ENCODE measurements around the gene OMP. TPM values are rescaled to one million over a fixed set of nuclear protein-coding genes. Genes with fewer than 3 reads are reported as not detected.

The OMP gene
- total RNA-seq, 1 experiment from 2014 or later, result 1.4 TPM

GRCh38 chr11:77079666-77080065 is 23.0 kb upstream of the OMP start:
- H4K20me1 ChIP-seq (ENCODE audit: insufficient read depth), result no peaks in the 10 kb centered on the region
- no peak for DNase-seq
- no peak for TF ChIP-seq EZH2 (IDR thresholded peaks at IDR 0.05; ENCODE audit: low read depth)
- CTCF ChIA-PET, result interaction anchor here (0.6 kb wide), 1 partner anchor 70 kb away, joined by 4 read pairs; no protein-coding TSS in a partner anchor
- no peaks in the 10 kb centered on the region for H3K36me3 ChIP-seq (ENCODE audit: low read depth)
- H2AFZ ChIP-seq, result no peak overlapping the region
- H3K4me1 ChIP-seq (replicated peaks; ENCODE audit: insufficient read depth), result peaks cover 15% of the 10 kb centered on the region
- H3K4me3 ChIP-seq, result no peak overlapping the region
- no peak overlapping the region for H3K4me2 ChIP-seq
- H3F3A ChIP-seq (ENCODE audit: insufficient read depth, low read depth), result no peaks in the 10 kb centered on the region
- no peak overlapping the region for H3K27ac ChIP-seq
- intact Hi-C loops (cut with micrococcal nuclease; ENCODE audit: unreplicated experiment), result no loop called here
- BruUV-seq (replicated peaks), result no TSS peak
- POLR2A ChIA-PET (ENCODE audit: unreplicated experiment), result no interaction called here
- peaks cover 4% of the 10 kb centered on the region; the same call in 1 of the 2 replicates for H3K9me3 ChIP-seq (ENCODE audit: insufficient read depth, low read depth)
- no peaks in the 10 kb centered on the region for H3K9me2 ChIP-seq (ENCODE audit: insufficient read depth)
- no peaks in the 10 kb centered on the region for H3K27me3 ChIP-seq (ENCODE audit: insufficient read depth, low read depth)
- H3K79me2 ChIP-seq (ENCODE audit: low read depth), result no peaks in the 10 kb centered on the region

- ChIA-PET CTCF (no interaction called here), POLR2A (ENCODE audit: unreplicated experiment) (no interaction called here)
- no peaks in the 10 kb centered on the region for H3K9me2 ChIP-seq (ENCODE audit: insufficient read depth)
- H3K27me3 ChIP-seq (ENCODE audit: insufficient read depth, low read depth), result no peaks in the 10 kb centered on the region
- TF ChIP-seq CTCF (conservative IDR thresholded peaks at IDR 0.05), result no peak
- TF ChIP-seq EZH2 (IDR thresholded peaks at IDR 0.05; ENCODE audit: low read depth), result no peak
- H3K27ac ChIP-seq, result no peak overlapping the region
- H4K20me1 ChIP-seq (ENCODE audit: insufficient read depth), result no peaks in the 10 kb centered on the region
- no peaks in the 10 kb centered on the region for H3F3A ChIP-seq (ENCODE audit: insufficient read depth, low read depth)
- no peaks in the 10 kb centered on the region for H3K79me2 ChIP-seq (ENCODE audit: low read depth)
- H3K36me3 ChIP-seq (ENCODE audit: low read depth), result no peaks in the 10 kb centered on the region
- no peak for DNase-seq
- no peak overlapping the region for H3K4me2 ChIP-seq
- no peak overlapping the region for H2AFZ ChIP-seq
- peaks cover 4% of the 10 kb centered on the region for H3K4me1 ChIP-seq (replicated peaks; ENCODE audit: insufficient read depth)
- H3K4me3 ChIP-seq, result no peak overlapping the region
- H3K9me3 ChIP-seq (ENCODE audit: insufficient read depth, low read depth), result peaks cover 4% of the 10 kb centered on the region; the same call in 1 of the 2 replicates
- BruUV-seq (replicated peaks), result no TSS peak
- intact Hi-C loops (cut with micrococcal nuclease; ENCODE audit: unreplicated experiment), result no loop called here
Measured at GRCh38 chr11:77080643-77081210, 21.9 kb upstream of the OMP start.

GRCh38 chr11:77081381-77081851 is 21.2 kb upstream of the OMP start:
- Histone ChIP-seq H3K36me3 (ENCODE audit: low read depth) (no peaks in the 10 kb centered on the region), H3K79me2 (ENCODE audit: low read depth) (no peaks in the 10 kb centered on the region), H3K9me2 (ENCODE audit: insufficient read depth) (no peaks in the 10 kb centered on the region), H3K27me3 (ENCODE audit: insufficient read depth, low read depth) (no peaks in the 10 kb centered on the region), H3K4me2 (no peak overlapping the region), H3K4me1 (replicated peaks; ENCODE audit: insufficient read depth) (no peaks in the 10 kb centered on the region), H3F3A (ENCODE audit: insufficient read depth, low read depth) (no peaks in the 10 kb centered on the region), H2AFZ (no peak overlapping the region), H3K4me3 (no peak overlapping the region), H4K20me1 (ENCODE audit: insufficient read depth) (no peaks in the 10 kb centered on the region), H3K9me3 (ENCODE audit: insufficient read depth, low read depth) (peaks cover 4% of the 10 kb centered on the region; the same call in 1 of the 2 replicates), H3K27ac (no peak overlapping the region)
- intact Hi-C loops (cut with micrococcal nuclease; ENCODE audit: unreplicated experiment), result no loop called here
- CTCF ChIA-PET, result no interaction called here
- DNase-seq, result no peak
- POLR2A ChIA-PET (ENCODE audit: unreplicated experiment), result no interaction called here
- TF ChIP-seq CTCF (conservative IDR thresholded peaks at IDR 0.05) (no peak), EZH2 (IDR thresholded peaks at IDR 0.05; ENCODE audit: low read depth) (no peak)
- BruUV-seq (replicated peaks), result no TSS peak

Measured in PC-9 (cell line).